Naive thymus-derived CD4-positive, alpha-beta T cell (primary cell): ENCODE measurements around the gene MEGF11. TPM values are rescaled to one million over a fixed set of nuclear protein-coding genes. Genes with fewer than 3 reads are reported as not detected.

Source experiments
- ATAC-seq: fragments of 150-1000 bp; cut with Tn5 transposase; 2 replicates; pipeline ENCODE4 v1.10.0; 2021; ENCODE audit warnings: mild to moderate bottlenecking, moderate library complexity
- CTCF ChIA-PET: fragments of 350-600 bp; sonication (Branson Sonifier 250); formaldehyde crosslinking; loops from one replicate; lab custom pipeline; 2021; ENCODE audit warnings: antibody characterized with exemption; lab: Charles Lee
- POLR2A ChIA-PET: fragments of 350-600 bp; sonication (Branson Sonifier 250); formaldehyde crosslinking; loops from one replicate; lab custom pipeline; 2021; ENCODE audit warnings: antibody characterized with exemption, inconsistent platforms; lab: Charles Lee
- DNase-seq, 9 donors: peaks; one replicate each; pipeline versions ENCODE4 v3.0.0 to v3.0.0-alpha.2; 2020 to 2022; ENCODE audit warnings: mixed read lengths in 1 of 9
- H3K27ac ChIP-seq: one replicate; pipeline ENCODE4 v1.7.0; 2013; ENCODE audit warnings: mild to moderate bottlenecking, low read depth, low read length, moderate library complexity
- H3K27me3 ChIP-seq, 2 donors: one replicate each; pipeline ENCODE4 v1.7.0; 2013; ENCODE audit warnings: low read length in 2 of 2, mild to moderate bottlenecking in 2 of 2, moderate library complexity in 2 of 2; ENCODE audit not compliant: control insufficient read depth in 2 of 2, insufficient read depth in 2 of 2
- H3K36me3 ChIP-seq, 3 experiments: 1 replicate in 2 of 3; 2 replicates in 1 of 3; pipeline ENCODE4 v1.7.0; 2013; ENCODE audit warnings: low read length in 3 of 3, mild to moderate bottlenecking in 3 of 3, moderate library complexity in 1 of 3; ENCODE audit not compliant: insufficient read depth in 3 of 3, control insufficient read depth in 2 of 3
- H3K4me1 ChIP-seq, 2 donors: one replicate each; pipeline ENCODE4 v1.7.0; 2013; ENCODE audit warnings: low read length in 2 of 2, mild to moderate bottlenecking in 2 of 2, moderate library complexity in 1 of 2; ENCODE audit not compliant: control insufficient read depth in 2 of 2, insufficient read depth in 2 of 2
- H3K4me3 ChIP-seq: 2 replicates; pipeline ENCODE4 v1.7.0; 2013; ENCODE audit warnings: mild to moderate bottlenecking, low read length
- H3K9me3 ChIP-seq, 3 experiments: 1 replicate in 2 of 3; 2 replicates in 1 of 3; pipeline ENCODE4 v1.7.0; 2013; ENCODE audit warnings: low read length in 3 of 3; ENCODE audit not compliant: control insufficient read depth in 2 of 3
- H3K27ac Mint-ChIP-seq, 9 donors: one replicate each; pipeline ENCODE4 v1.8.0; 2020 to 2022; ENCODE audit warnings: mixed read lengths in 9 of 9, mild to moderate bottlenecking in 8 of 9, moderate library complexity in 5 of 9, inconsistent platforms in 2 of 9
- H3K27me3 Mint-ChIP-seq, 5 donors: one replicate each; pipeline ENCODE4 v1.8.0; 2021 to 2022; ENCODE audit warnings: mixed read lengths in 5 of 5, mild to moderate bottlenecking in 1 of 5
- H3K36me3 Mint-ChIP-seq, 5 donors: one replicate each; pipeline ENCODE4 v1.8.0; 2020 to 2022; ENCODE audit warnings: mixed read lengths in 5 of 5, mild to moderate bottlenecking in 3 of 5, inconsistent platforms in 1 of 5
- H3K4me1 Mint-ChIP-seq, 7 donors: one replicate each; pipeline ENCODE4 v1.8.0; 2020 to 2022; ENCODE audit warnings: mixed read lengths in 7 of 7, mild to moderate bottlenecking in 3 of 7, inconsistent platforms in 1 of 7
- H3K4me3 Mint-ChIP-seq, 10 donors: one replicate each; pipeline ENCODE4 v1.8.0; 2020 to 2022; ENCODE audit warnings: mild to moderate bottlenecking in 10 of 10, mixed read lengths in 10 of 10, moderate library complexity in 6 of 10, inconsistent platforms in 2 of 10
- H3K9me3 Mint-ChIP-seq, 11 donors: one replicate each; pipeline ENCODE4 v1.8.0; 2020 to 2022; ENCODE audit warnings: mixed read lengths in 11 of 11, mild to moderate bottlenecking in 4 of 11, inconsistent platforms in 1 of 11, moderate library complexity in 1 of 11
- intact Hi-C, 2 donors: fragments of 100-400 bp; cut with micrococcal nuclease; formaldehyde crosslinking; loops; one replicate each; pipeline ENCODE4 v1.15.1; 2023
- polyA plus RNA-seq, 2 donors: library from polyadenylated mRNA; unstranded; fragments of 300-500 nt; fragmentation: Illumina TruSeq; gene quantifications; one replicate each; pipeline ENCODE4 v1.2.3, GENCODE V29; 2021
- total RNA-seq, 6 experiments: library from RNA in 5 of 6; stranded (reverse) in 5 of 6; gene quantifications; 1 replicate in 5 of 6; 2 replicates in 1 of 6; pipeline ENCODE4 v1.2.3 and lab custom pipeline; 2021 to 2026

Gene MEGF11
- total and polyA plus RNA-seq, 7 experiments from 2014 or later = 0.45 TPM; not detected in 6

DNA sequence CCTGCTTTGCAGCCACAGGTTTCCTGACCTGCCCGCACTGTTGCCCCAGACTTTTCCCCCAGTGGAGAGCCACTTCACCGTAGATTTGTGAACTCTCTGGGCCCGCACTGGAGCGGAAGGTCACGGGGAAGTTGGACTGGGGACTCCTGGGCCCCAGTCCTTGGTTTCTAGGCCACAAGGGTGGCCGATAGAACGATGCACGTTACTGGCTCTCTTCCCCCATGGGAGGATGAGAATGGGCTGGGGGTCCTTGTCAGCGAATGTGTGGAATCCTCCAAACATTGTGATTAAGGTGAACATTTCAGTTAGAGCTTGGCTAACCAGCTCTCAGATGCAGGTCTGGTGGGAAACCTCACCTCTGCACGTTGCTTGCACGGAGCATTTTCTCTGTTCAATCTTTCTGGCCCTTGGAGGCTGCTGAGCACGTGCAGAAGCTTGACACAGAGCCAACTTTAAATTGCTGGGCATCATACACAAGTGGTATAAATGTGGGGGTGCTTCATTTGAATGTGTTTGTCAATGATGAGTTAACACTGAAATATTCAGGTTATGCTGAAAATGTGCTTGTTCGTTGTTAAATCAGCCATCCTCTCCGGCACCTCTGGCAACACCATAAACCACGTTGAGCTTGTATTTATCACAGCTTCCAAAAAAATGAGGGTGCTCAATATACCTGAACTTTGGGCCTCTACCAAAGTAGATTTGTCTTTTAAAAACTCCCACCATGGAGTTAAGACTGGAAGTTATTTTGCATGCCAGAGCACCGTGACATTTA is 40.8 kb upstream of the MEGF11 start:
- DNase-seq = peak in 2 of 9 donors; percentile 5 to 27
- POLR2A ChIA-PET = interaction anchor here (0.5 to 3.4 kb wide), 3 partner anchors 10 to 211 kb away, joined by 3 to 13 read pairs (median 6); partner anchors contain the start of genes RPL4, SNAPC5 and ZWILCH

DNA sequence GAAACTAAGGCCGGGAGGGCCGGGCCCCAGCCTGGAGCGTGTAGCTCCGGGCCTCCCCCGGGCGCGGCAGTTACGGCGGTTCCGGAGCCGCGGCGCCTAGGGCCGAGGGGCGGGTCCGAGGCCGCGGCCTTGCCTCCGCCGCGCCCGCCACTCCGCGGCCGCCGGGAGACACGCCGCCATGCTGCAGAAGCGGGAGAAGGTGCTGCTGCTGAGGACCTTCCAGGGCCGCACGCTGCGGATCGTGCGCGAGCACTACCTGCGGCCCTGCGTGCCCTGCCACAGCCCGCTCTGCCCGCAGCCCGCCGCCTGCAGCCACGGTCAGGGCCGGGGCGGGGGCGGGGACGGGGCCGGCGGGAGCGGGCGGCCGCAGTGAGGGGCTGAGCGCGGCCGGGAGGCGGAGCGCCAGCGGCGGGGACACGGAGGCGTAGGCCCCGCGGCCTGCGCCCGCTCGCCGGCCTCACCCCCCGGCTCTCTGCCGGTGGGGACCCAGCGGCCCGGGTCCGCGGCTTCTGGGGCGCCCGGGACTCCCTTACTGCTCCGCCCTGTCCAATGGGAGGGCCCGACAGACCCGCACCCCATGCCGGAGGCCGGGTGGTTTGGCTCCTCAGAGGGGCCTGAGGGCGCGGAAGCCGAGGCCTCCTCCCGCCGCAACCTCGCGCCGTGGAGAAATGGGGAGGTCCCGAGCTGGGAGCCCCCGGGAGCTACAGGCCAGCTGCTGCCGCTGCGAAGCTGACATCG is 40.0 kb upstream of the MEGF11 start, which contains the start of gene DIS3L:
Gene DIS3L, plus strand, starts transcription at position 150 of the 738 bp plus-strand sequence. Its CDS starts 29 bp downstream, at position 179.
- Mint-ChIP-seq H3K4me3 (peak within 1 kb of the TSS; percentile 82 to 93 (median 89)), H3K27me3 (peaks cover 0 to 4% (median 0%) of the 10 kb centered on the region in 5 donors), H3K4me1 (peaks cover 20 to 57% (median 48%) of the 10 kb centered on the region in 7 donors), H3K36me3 (peaks cover 0 to 5% (median 4%) of the 10 kb centered on the region in 5 donors), H3K9me3 (no peaks in the 10 kb centered on the region), H3K27ac (peak within 1 kb of the TSS; percentile 86 to 97 (median 96))
- no peaks in the 10 kb centered on the region for H3K27me3 ChIP-seq
- H3K4me1 ChIP-seq = peaks cover 13 to 31% of the 10 kb centered on the region in 2 donors
- POLR2A ChIA-PET = interaction anchor here (0.7 to 3.4 kb wide), 4 partner anchors 9 to 993 kb away, joined by 3 to 13 read pairs (median 5); partner anchors contain the start of genes RAB11A and SNAPC5
- ATAC-seq (peak; percentile 85), DNase-seq (peak; percentile 55 to 80 (median 69))
- intact Hi-C loops = loop anchor here (1.0 to 10.0 kb wide), 11 partner anchors 41 to 989 kb away; partner anchors contain the start of genes MAP2K1 (in 2 of the 2), RPL4 (in 2 of the 2), SNAPC5 (in 2 of the 2) and TIPIN (in 2 of the 2)
- H3K9me3 ChIP-seq = no peaks in the 10 kb centered on the region
- H3K4me3 ChIP-seq = peak within 1 kb of the TSS; percentile 69
- CTCF ChIA-PET = interaction anchor here (0.6 to 2.2 kb wide), 2 partner anchors 18 to 205 kb away, joined by 4 to 9 read pairs; no protein-coding TSS in a partner anchor
- H3K27ac ChIP-seq = peak within 1 kb of the TSS; percentile 84
- H3K36me3 ChIP-seq = no peaks in the 10 kb centered on the region

More for the DNA sequence above, 40.8 kb upstream of the MEGF11 start:
- Mint-ChIP-seq H3K36me3 (peaks cover 0 to 8% (median 4%) of the 10 kb centered on the region in 5 donors), H3K9me3 (no peaks in the 10 kb centered on the region), H3K4me1 (peaks cover 22 to 57% (median 48%) of the 10 kb centered on the region in 7 donors), H3K27me3 (no peaks in the 10 kb centered on the region), H3K27ac (peak overlapping the region; percentile 85 to 97 (median 94)), H3K4me3 (peak overlapping the region; percentile 82 to 93 (median 89))
- ATAC-seq = no peak
- H3K9me3 ChIP-seq = no peaks in the 10 kb centered on the region
- no peaks in the 10 kb centered on the region for H3K36me3 ChIP-seq
- H3K4me3 ChIP-seq = peak overlapping the region; percentile 60
- CTCF ChIA-PET = interaction anchor here (0.6 to 2.2 kb wide), 2 partner anchors 204 to 515 kb away, joined by 3 to 9 read pairs; no protein-coding TSS in a partner anchor
- no peaks in the 10 kb centered on the region for H3K27me3 ChIP-seq
- intact Hi-C loops = loop anchor here (1.0 to 10.0 kb wide), 7 partner anchors 42 to 990 kb away; partner anchors contain the start of genes INTS14 (in 1 of the 2), MEGF11 (in 1 of the 2), RAB11A (in 1 of the 2) and RNU5B-1 (in 1 of the 2)
- H3K27ac ChIP-seq = peak overlapping the region; percentile 84
- H3K4me1 ChIP-seq = peaks cover 13 to 31% of the 10 kb centered on the region in 2 donors

DNA sequence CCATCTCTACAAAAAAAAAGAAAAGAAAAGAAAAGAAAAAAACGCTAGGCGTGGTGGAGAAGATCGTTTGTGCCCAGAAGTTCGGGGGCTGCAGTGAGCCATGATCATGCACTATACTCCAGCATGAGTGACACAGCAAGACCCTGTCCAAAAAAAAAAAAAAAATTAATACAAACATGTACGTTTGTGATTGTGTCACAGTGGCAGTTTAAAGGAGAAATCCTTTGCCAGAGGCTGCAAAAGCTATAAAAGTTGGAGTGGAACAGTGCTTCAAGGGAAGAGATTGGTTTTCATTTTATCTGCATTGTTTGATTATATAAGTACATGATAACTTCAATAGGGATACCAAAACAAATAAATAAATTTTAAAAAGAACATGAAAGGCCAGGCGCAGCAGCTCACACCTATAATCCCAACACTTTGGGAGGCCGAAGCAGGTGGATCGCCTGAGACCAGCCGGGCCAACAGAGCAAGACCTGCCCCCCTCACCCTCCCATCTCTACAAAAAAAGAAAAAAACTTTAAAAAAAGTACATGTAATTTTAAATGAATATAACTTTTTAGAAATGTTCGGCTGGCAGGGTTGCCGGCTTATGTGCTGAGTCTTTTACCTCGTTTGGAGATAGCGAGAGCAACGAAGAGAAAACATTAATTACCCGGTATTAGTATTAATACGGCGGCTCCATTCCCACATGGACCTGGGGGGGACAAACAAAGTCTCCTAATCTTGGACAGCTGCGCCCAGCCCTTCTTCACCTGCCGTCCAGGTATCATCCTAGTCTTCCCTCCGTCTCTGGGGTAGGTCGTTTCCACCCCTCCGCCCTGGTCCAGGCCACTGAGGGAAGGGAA is 39.2 kb upstream of the MEGF11 start:
- DNase-seq (peak in 2 of 9 donors; percentile 5 to 8), ATAC-seq (no peak)
- Histone ChIP-seq H3K27me3 (no peaks in the 10 kb centered on the region), H3K4me1 (peaks cover 13 to 32% of the 10 kb centered on the region in 2 donors), H3K27ac (peak overlapping the region; percentile 84), H3K36me3 (no peaks in the 10 kb centered on the region), H3K9me3 (no peaks in the 10 kb centered on the region), H3K4me3 (peak overlapping the region; percentile 69)
- ChIA-PET POLR2A (interaction anchor here (0.6 to 3.4 kb wide), 9 partner anchors 8 to 1508 kb away, joined by 3 to 13 read pairs (median 3); partner anchors contain the start of genes RAB11A and SNAPC5), CTCF (interaction anchor here (0.6 to 1.1 kb wide), 3 partner anchors 19 to 694 kb away, joined by 3 to 4 read pairs (median 4); no protein-coding TSS in a partner anchor)
- intact Hi-C loops = loop anchor here (1.0 to 10.0 kb wide), 10 partner anchors 40 to 988 kb away; partner anchors contain the start of genes MAP2K1 (in 2 of the 2), TIPIN (in 2 of the 2), INTS14 (in 1 of the 2) and MEGF11 (in 1 of the 2)
- H3K36me3 Mint-ChIP-seq = peaks cover 0 to 5% (median 3%) of the 10 kb centered on the region in 5 donors
- peaks cover 0 to 4% (median 0%) of the 10 kb centered on the region in 5 donors for H3K27me3 Mint-ChIP-seq
- H3K27ac Mint-ChIP-seq = peak overlapping the region; percentile 86 to 97 (median 95)
- peaks cover 19 to 57% (median 48%) of the 10 kb centered on the region in 7 donors for H3K4me1 Mint-ChIP-seq
- peak overlapping the region; percentile 73 to 88 (median 85) for H3K4me3 Mint-ChIP-seq
- H3K9me3 Mint-ChIP-seq = no peaks in the 10 kb centered on the region

DNA sequence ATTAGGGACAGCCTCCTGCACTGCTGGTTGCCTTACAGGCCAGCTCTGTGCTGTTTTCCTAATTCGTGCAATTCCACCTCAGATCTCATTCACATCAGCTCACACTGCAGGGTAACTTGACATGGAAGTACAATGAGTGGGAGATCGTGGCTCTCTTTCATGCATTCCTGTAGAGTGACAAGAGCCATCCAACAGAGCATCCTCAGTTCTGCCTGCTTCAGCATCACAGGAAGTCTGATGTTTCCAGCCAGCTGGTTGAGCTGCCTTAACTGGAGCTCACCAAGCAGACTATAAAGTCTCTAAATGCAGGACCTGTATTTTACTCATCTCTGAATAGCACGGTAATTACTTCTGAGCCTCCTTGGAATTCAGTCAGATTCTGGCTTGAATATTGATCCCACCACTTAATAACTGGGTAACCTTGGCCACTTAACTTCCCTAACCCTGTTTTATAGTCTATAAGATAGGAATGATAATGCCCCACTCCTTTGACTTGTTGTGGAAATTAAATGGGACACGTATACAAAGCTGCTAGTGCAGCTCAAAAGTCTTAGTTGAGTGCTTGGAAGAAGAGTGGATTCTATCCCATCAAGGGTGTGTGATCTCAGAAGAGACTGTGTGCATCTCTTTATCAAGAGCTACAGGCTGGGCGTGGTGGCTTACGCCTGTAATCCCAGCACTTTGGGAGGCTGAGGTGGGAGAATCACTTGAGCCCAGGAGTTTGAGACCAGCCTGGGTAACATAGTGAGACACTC is 38.4 kb upstream of the MEGF11 start:
- Histone ChIP-seq H3K4me3 (no peak overlapping the region), H3K27ac (peak overlapping the region; percentile 84), H3K27me3 (no peaks in the 10 kb centered on the region), H3K36me3 (no peaks in the 10 kb centered on the region), H3K4me1 (peaks cover 13 to 35% of the 10 kb centered on the region in 2 donors), H3K9me3 (no peaks in the 10 kb centered on the region)
- H3K27me3 Mint-ChIP-seq = peaks cover 0 to 4% (median 0%) of the 10 kb centered on the region in 5 donors
- POLR2A ChIA-PET = interaction anchor here (0.5 to 3.4 kb wide), 8 partner anchors 9 to 1507 kb away, joined by 3 to 13 read pairs (median 4); partner anchors contain the start of genes RAB11A and SNAPC5
- peak in 1 of 9 donors; percentile 4 for DNase-seq
- peaks cover 21 to 61% (median 53%) of the 10 kb centered on the region in 7 donors for H3K4me1 Mint-ChIP-seq
- H3K36me3 Mint-ChIP-seq = peaks cover 0 to 4% (median 0%) of the 10 kb centered on the region in 5 donors
- peak overlapping the region; percentile 86 to 97 (median 95) for H3K27ac Mint-ChIP-seq
- H3K9me3 Mint-ChIP-seq = no peaks in the 10 kb centered on the region
- peak overlapping the region; percentile 73 to 88 (median 85) for H3K4me3 Mint-ChIP-seq
- ATAC-seq = no peak
- intact Hi-C loops = loop anchor here (2.0 to 10.0 kb wide), 8 partner anchors 40 to 987 kb away; partner anchors contain the start of genes INTS14 (in 1 of the 2), MAP2K1 (in 1 of the 2), MEGF11 (in 1 of the 2) and RAB11A (in 1 of the 2)
- CTCF ChIA-PET = interaction anchor here (1.0 to 1.1 kb wide), 2 partner anchors 654 to 693 kb away, joined by 3 to 4 read pairs; no protein-coding TSS in a partner anchor
